ENCODE measurements around the gene PAQR7.
"Not testable (repeated sequence)": the region's sequence is repeated elsewhere in the genome, so short reads cannot be mapped to it uniquely, and the experiment has no call there.

PAQR7 gene

DNA sequence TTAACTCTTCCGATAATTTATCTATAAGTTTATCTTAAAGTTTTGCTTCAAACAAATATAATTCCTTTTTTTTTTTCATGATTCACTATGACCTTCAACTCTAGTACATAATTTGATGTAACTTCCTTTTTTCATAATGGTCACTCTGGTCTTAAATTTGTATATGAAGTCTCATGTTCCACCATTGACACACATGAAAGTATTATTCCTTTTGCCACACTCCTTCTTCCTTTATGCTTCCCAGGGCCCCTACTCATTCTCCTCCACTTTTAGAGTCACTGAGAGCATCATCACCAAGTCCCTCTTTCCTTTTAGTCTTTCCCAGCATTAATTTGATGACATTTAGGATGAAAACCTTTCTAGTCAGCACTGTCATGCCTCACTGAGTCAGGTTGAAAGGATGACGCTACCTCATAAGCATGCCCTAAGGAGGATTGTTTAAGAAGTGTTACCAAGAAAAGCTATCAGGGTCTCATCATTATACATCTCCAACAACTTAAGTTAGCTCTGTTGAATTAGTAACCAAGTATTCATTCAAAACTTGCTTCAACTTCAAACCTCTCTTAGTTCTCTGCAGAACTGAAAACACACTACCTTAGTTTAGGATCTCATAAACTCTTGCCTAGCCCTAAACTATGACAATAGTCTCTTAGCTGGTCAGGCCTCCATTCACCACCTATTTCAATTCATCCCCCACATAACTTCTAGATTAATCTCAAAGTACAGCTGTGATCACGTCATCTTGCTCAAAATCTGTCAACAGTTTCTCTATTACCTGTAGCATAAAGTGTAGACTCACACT, 30.8 kb downstream of the PAQR7 start:
- no peak for DNase-seq

GRCh38 chr1:25843483-25843882, 32.0 kb downstream of the PAQR7 start:
- no peak for DNase-seq

- DNase-seq = not testable (repeated sequence)
Measured at GRCh38 chr1:25839808-25840207, 35.7 kb downstream of the PAQR7 start.

- no peak for DNase-seq
Measured at GRCh38 chr1:25837262-25837875, 38.1 kb downstream of the PAQR7 start.

- no peak for DNase-seq
Measured at GRCh38 chr1:25836695-25837094, 38.8 kb downstream of the PAQR7 start.

DNA sequence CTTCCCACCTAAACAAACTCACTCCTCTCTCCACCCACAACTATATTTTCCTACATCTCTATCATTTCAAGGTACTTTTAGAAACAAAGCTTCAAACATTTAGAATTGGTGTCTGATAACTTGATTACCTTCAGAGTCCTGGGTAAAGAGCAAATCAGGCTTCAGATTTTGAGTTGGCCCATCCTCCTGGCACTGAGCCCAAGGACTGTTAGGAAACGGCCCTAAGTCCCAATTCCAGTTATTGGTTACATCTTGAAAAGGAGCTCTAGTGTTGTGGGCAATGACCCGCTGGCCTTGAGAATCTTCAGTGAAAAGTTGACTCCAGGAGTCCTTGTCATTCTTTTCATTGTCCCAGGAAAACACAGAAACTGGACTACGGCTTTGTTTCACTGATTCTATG, 40.6 kb downstream of the PAQR7 start:
- DNase-seq = no peak

GRCh38 chr1:25833158-25833557, 42.4 kb downstream of the PAQR7 start:
- DNase-seq = no peak

DNA sequence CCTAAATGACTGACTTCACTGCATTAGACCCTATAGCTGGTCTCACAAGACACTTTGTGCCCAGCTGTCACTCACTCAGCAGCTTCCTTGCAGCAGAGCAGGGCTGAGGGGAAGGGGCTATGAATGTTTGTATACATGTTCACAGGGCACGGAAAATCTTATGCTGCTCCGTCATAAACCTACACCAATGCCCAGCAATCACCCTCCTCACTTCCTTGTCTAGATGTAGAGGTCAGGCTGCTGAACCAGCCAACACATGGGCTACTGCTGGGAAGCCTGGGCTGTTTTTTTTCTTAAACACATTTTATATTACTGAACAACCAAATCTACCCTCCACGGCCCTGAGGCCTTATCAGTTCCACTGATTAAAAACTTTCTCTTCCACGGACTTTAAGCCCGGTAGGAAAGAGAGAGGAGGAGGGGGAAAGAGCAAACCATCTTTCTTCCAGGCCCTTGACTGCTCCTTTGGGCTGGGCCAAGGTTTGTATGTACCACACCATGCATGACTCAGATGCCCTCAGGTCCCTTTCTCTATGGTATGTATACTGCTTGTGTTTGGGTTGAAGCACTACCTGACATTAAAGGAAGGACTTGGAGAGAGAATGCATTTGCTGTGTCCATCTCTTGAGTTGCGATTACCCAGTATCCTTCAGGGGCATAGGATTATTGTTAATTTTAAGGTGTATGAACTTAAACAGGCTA, 43.0 kb downstream of the PAQR7 start:
- DNase-seq = no peak

DNA sequence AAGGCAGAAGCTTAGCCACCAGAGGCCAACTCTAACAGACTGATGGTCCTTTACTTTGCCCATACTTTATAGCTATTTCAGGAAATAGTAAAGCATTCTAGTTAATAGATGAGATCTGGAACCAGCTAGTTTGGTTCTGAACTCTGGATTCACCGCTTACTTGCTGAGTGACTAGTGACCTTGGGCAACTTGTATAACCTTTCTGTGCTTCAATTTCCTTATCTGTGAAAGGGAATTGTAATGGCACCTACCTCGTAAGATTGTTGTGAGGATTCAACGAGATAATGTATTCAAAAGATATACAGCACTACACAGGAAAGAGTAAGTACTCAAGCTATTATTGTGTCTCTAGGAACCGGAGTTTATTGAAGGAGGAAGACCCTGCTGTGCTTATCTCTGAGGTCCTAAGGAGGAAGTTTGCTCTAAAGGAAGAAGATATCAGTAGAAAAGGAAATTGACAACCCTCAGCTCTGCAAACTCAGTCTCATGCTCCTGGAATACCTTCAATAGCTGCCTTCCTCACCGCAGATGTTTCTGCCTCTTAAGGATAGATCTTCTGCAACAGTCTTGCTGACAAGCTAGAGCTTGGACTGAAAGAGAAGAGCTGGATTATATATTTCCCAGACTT, 43.8 kb downstream of the PAQR7 start:
- no peak for DNase-seq

DNA sequence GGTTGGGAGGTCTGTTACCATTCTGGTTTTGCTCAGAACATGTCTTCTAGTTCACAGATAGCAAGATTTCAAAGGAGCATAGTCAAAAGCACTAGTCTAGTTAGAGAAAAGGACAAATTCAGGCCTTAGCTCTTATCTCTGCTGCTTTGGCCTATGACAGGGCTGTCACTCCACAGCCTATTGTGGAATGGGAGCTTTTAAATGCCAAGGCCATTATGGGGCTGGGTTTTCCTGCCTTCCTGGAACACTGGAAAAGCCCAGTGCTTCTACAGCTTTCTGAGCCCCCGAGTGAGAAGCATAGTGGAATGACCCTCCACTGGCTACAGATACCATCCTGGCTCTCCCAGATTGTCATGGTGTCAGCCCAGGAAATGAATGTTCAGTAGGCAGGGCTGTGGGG, 46.5 kb downstream of the PAQR7 start:
- no peak for DNase-seq

- DNase-seq = no peak
Measured at GRCh38 chr1:25828491-25828890, 47.0 kb downstream of the PAQR7 start.

DNA sequence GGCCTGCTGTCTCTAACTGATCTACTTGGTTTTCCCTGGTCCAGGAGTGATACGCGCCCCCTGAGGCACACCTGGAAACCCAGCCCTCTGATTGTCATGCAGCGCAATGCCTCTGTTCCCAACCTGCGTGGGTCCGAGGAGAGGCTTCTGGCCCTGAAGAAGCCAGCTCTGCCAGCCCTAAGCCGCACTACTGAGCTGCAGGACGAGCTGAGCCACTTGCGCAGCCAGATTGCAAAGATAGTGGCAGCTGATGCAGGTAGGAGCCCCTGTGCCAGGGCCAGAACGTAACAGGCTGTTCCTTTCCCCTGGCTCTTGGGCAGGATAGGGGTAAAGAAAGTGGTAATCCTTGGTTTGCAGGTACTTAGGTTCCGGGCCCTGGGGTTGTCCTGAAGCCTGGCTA, 48.9 kb downstream of the PAQR7 start:
- no peak for DNase-seq

DNA sequence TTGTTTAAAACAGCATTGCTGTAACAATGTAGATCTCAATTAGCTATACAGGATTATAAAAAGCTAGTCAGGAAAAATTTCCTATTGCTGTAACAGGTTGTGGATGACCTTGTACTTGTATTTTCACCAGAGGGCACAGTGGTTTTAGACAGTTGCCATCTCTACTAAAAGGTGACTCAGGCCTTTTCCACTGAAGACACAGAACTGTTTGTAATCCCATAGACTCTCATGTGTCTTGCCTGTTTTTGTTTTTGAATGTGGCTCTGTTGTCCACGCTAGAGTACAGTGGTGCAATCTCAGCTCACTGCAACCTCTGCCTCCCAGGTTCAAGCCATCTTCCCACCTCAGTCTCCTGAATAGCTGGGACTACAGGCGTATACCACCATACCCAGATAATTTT, 49.9 kb downstream of the PAQR7 start:
- DNase-seq = no peak

DNA sequence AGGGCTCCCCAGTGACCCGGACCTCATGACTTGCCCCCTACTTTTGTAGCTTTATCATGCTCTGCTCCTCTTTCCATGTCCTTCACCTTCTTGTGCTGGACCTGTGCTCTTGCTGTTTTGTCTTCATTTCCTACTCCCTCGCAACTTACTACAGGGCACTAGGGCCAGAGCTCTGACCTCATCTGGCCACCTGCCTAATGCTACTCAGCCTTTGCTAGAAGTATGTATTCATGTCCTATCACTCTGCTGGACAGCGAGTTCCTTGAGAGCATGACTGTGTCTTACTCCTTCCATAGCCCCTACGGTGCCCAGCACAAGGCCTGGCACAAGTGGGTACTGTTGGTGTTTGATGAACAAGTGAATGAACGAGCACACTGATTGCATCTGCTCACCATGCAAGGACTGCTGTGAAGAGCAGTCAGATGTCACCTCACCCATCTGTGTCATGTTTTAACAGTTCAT, 53.8 kb downstream of the PAQR7 start:
- no peak for DNase-seq

GRCh38 chr1:25821112-25821476, 54.4 kb downstream of the PAQR7 start:
- no peak for DNase-seq

GRCh38 chr1:25820247-25821111, 55.0 kb downstream of the PAQR7 start:
- DNase-seq = no peak

- peak; percentile 27 for DNase-seq
Measured at GRCh38 chr1:25819491-25820246, 55.8 kb downstream of the PAQR7 start, which contains the start of gene MTFR1L. MTFR1L (plus strand) TSS chr1:25819954; CDS start chr1:25823105, 3,151 bp downstream.

- no peak for DNase-seq
Measured at GRCh38 chr1:25818569-25818968, 56.9 kb downstream of the PAQR7 start.

GRCh38 chr1:25817840-25818501, 57.5 kb downstream of the PAQR7 start:
- DNase-seq = no peak

DNA sequence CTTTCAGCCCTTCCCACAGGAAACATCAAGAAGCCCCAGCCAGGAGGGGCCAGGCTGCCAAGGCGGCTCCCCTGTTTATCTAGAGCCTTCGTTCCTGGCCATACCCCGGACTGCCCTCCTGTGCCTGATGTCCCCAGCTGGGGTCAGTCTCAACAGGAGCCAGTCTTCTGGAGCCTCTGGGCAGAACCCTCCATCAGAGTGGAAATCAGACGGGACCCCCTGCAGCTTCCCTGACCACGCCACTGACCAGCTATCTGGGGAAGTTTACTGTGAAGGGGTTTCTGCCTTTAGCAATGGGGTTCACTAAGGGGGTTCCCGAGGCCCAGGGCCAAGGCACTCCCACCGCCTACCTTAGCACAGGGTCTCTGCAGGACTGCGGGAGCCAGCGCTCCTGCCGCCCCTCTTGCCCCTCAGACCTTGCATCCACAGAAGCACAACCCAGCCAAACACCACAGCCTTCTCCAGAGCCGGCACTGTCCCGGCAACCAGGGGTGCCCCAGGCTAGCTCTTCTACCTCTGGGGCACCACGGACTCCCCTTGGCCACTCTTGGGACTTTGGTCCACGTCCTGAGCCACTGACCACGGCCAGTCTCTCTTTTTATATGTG, 59.3 kb downstream of the PAQR7 start:
- DNase-seq = no peak

Data from DMS 273 treated with DMSO at 0.1 percent for 48 hours (cell line).